T47D (cell line): ENCODE measurements around the gene LRCH2.

Experiments used
- DNase-seq, 2 experiments: peaks; one replicate each; pipeline versions ENCODE4 v3.0.0 to v3.0.0-alpha.2; 2011 to 2012; ENCODE audit warnings: low read depth in 1 of 2, low spot score in 1 of 2
- JUND ChIP-seq: IDR thresholded peaks from 2 replicates; pipeline ENCODE4 v1.6.1; 2012; ENCODE audit warnings: low read depth
- in situ Hi-C: cut with HindIII; loops from 2 replicates; pipeline ENCODE4 v1.10.0; 2016; ENCODE audit warnings: low sequenced_read_pairs, low pct_unique_long_range_greater_than_20kb

LRCH2 gene

DNA sequence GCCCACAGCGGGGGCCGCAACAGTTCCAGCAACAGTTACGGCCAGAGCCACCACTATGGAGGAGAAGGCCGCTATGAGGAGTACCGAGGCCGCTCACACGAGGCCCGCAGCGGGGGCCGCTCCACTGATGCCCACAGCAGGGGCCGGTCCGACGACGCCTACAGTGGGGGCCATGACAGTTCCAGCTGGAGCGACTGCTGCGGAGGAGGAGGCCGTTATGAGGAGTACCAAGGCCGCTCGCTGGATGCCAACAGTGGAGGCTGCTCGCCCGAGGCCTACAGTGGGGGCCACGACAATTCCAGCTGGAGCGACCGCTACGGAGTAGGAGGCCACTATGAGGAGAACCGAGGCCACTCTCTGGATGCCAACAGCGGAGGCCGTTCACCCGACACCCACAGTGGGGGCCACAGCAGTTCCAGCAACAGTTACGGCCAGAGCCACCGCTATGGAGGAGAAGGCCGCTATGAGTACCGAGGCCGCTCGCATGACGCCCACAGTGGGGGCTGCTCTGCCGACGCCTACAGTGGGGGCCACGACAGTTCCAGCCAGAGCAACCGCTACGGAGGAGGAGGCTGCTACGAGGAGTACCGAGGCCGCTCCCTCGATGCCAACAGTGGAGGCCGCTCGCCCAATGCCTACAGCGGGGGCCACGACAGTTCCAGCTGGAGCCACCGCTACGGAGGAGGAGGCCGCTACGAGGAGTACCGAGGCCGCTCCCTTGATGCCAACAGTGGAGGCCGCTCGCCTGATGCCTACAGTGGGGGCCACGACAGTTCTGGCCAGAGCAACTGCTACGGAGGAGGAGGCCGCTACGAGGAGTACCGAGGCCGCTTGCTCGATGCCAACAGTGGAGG is 43.0 kb downstream of the LRCH2 start:
- no peak for DNase-seq
- TF ChIP-seq JUND = no peak
- in situ Hi-C loops = no loop called here

DNA sequence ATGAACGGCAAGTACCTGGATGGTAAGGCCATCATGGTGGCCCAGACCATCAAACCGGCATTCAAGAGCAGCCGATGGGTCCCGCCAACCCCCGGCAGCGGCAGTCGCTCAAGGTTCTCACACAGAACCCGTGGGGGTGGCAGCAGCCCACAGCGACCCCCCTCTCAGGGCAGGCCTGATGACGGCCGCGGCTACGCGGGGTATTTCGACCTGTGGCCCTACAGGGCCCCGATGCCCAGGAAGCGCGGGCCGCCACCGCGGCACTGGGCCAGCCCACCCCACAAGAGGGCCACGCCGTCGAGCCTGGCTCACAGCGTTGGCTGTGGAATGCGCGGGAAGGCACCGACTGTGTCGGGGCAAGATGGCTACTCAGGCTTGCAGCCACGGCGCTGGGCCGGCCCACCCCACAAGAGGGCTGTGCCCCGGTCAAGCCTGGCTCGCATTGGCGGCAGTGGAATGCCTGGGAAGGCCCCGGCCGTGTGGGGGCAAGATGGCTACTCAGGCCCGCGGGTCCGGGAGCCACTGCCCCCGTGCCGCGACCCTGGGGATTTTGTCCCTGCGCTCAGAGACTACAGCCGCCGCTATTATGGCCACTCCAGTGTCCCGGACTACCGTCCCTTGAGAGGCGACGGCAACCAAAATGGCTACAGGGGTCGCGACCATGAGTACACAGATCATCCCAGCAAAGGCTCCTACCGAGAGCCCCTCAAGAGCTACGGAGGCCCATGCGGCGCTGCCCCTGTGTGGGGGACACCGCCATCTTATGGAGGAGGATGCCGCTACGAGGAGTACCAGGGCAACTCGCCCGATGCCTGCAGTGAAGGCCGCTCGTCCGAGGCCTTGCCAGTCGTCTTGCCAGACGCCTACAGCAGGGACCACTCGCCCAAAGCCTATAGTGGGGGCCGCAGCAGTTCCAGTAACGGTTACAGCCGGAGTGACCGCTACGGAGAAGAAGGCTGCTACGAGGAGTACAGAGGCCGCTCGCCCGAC is 44.0 kb downstream of the LRCH2 start:
- in situ Hi-C loops = no loop called here

DNA sequence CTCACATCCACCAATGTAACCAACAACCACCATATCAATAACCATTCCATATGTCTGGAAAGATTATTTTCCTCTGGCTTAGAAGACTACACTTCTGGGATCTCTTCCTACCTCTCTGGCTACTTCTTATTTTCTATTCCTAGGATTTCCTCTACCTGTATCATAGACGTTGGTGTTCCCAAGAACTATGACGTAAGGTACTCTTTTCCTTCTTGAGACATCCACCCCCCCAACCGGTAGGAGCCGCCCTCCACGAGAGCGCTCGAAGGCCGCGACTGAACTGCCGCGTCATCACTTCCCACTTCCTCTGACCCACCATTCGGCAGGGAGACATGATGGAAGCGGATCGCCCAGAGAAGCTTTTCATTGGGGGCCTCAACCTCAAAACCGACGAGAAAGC is 44.8 kb downstream of the LRCH2 start, which contains the start of gene RBMXL3:
TSS of gene RBMXL3 (plus strand) at position 301 of the 400 bp plus-strand sequence. CDS start at position 333, 32 bp downstream.
- no peak for TF ChIP-seq JUND
- in situ Hi-C loops = no loop called here

More for the DNA sequence above, 44.0 kb downstream of the LRCH2 start:
- no peak for TF ChIP-seq JUND
- no peak for DNase-seq

GRCh38 chrX:115183980-115184379 is 49.9 kb downstream of the LRCH2 start:
- in situ Hi-C loops = no loop called here
- DNase-seq = no peak
- TF ChIP-seq JUND = no peak

More for the DNA sequence above, 44.8 kb downstream of the LRCH2 start, which contains the start of gene RBMXL3:
- no peak for DNase-seq

- DNase-seq = no peak
- in situ Hi-C loops = no loop called here
- no peak for TF ChIP-seq JUND
Observed at GRCh38 chrX:115178473-115178872, 55.4 kb downstream of the LRCH2 start.

- no peak for TF ChIP-seq JUND
- in situ Hi-C loops = no loop called here
- no peak for DNase-seq
Observed at GRCh38 chrX:115177932-115178331, 56.0 kb downstream of the LRCH2 start.

DNA sequence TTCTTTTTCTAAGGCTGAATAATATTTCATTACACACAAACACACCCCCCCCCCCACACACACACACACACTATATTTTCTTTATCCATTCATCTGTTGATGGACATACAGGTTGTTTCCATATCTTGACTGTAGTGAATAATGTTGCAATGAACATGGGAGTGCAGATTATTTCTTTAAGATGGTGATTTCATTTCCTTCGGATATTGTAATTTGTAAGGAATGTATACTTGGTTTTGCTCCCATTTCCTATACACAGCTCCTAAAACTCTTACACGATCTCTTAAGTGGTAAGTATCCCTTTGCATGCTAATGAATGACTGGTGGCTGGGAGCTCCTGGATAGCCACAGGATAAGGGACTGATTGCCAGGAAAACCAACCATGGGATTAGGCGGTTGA is 59.3 kb downstream of the LRCH2 start:
- in situ Hi-C loops = no loop called here
- no peak for DNase-seq
- no peak for TF ChIP-seq JUND

DNA sequence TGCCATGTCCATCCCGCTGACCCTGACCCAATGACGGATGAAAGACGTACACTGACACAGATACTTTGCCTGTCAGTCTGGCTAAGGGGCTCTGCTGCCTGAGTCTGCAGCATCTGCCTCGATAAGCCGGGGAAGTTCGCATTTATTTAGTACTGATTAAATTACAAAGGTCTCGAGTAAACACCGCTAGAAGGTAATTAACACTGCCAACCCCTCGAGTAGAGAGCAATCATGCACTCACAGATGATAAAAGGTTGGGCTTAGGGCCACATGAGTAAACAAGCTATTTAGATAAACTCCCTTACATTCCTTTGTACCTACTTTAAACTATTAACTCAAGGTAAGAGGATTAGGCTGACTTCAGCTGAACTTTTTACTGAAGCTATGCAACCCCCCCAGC is 60.7 kb downstream of the LRCH2 start:
- no peak for DNase-seq
- no peak for TF ChIP-seq JUND
- in situ Hi-C loops = no loop called here

- no peak for TF ChIP-seq JUND
- DNase-seq = peak in 1 of 2 experiments; percentile 0
- in situ Hi-C loops = no loop called here
Observed at GRCh38 chrX:115147220-115147619, 86.7 kb downstream of the LRCH2 start.

DNA sequence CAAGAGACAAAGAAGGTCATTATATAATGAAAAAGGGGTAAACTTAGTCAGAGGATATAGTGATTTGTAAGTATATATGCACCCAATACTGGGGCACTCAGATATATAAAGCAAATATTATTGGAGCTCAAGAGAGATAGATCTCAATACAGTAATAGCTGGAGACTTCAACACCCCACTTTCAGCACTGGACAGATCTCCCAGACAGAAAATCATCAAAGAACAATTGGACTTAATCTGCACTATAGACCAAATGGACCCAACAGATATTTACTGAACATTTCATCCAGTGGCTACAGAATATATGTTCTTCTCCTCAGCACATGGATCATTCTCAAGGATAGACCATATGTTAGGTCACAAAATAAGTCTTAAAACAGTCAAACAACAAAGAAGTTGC is 91.8 kb downstream of the LRCH2 start:
- peak in 1 of 2 experiments; percentile 0 for DNase-seq
- in situ Hi-C loops = no loop called here
- no peak for TF ChIP-seq JUND

DNA sequence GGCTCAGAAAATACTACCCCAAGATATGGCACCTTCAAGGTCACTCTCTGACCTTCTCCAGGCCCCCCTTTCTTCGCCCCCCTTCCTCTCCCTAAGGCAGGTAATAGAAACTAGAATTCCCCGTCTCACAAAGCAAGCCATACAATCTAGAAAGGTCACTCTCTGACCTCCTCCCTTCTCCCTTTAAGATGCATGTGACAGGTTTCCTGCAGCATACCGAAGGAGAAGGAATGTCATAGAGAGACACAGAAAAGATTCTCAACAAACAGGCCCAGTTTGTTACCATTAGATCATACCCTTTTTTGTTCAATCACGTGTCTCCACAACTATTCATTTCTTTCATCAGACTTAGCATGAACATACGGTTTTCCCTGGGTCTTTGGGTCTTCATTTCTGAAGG is 95.9 kb downstream of the LRCH2 start:
- in situ Hi-C loops = no loop called here
- no peak for TF ChIP-seq JUND

GRCh38 chrX:115134382-115134781 is 99.5 kb downstream of the LRCH2 start:
- in situ Hi-C loops = no loop called here
- DNase-seq = no peak
- TF ChIP-seq JUND = no peak

More for the DNA sequence above, 95.9 kb downstream of the LRCH2 start:
- no peak for DNase-seq

DNA sequence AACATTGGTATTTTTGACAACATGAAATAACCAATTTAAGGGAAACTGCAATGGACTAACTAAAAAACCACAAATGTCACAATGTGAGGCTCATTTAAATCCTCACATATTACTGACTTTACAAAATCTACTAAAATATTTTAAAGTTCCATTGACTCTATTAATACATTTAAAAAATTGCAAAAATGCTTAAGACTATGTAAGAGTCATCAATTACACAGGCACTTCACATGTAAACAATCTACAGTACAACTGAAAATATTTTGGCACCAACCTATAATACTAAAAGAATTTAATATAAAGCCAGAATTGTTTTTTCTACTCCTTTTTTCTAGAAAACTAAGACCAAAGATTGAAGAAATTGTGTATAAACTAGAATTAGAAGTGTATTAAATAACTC is 121.5 kb downstream of the LRCH2 start:
- in situ Hi-C loops = no loop called here
- no peak for DNase-seq
- TF ChIP-seq JUND = no peak
